GM18867 (cell line): Measurements from ENCODE around the gene SYNJ2.

Experiments
- ATAC-seq: cut with Tn5 transposase; IDR thresholded peaks from one replicate; pipeline ENCODE4 v1.9.1; 2021; ENCODE audit warnings: mild to moderate bottlenecking, moderate library complexity; ENCODE audit not compliant: unreplicated experiment

Gene SYNJ2

DNA sequence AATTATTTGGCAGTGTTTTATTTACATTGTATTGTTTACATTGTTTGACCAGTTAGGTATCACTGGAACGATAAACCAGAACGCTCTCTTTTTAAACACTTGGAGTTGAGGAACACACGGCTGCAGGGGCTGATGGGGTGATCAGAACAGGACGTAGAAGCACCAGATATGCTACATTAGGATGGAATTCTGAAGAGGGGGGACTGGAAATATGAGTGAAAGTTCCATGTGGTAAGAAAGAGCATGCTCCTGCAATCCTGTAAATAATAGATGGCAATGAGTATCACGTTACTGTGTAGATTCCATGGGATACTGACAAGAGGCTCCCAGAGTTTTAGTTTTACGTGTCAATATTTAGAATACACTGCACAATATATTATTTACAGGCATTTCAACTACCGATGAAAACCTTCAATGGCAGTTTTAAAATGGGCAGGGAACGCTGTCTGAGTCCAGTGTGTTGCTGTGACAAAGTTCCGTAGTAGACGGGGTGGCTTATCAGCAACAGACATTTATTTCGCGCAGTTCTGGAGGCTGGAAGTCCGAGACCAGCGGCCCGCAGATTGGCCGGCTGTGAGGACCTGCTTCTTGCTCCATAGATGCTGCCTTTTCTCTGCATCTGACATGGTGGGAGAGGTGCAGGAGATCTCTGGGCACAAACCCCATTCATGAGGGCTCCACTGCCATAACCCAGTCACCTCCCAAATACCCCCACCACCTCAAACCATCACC is 43.1 kb downstream of the SYNJ2 start:
- no peak for ATAC-seq

DNA sequence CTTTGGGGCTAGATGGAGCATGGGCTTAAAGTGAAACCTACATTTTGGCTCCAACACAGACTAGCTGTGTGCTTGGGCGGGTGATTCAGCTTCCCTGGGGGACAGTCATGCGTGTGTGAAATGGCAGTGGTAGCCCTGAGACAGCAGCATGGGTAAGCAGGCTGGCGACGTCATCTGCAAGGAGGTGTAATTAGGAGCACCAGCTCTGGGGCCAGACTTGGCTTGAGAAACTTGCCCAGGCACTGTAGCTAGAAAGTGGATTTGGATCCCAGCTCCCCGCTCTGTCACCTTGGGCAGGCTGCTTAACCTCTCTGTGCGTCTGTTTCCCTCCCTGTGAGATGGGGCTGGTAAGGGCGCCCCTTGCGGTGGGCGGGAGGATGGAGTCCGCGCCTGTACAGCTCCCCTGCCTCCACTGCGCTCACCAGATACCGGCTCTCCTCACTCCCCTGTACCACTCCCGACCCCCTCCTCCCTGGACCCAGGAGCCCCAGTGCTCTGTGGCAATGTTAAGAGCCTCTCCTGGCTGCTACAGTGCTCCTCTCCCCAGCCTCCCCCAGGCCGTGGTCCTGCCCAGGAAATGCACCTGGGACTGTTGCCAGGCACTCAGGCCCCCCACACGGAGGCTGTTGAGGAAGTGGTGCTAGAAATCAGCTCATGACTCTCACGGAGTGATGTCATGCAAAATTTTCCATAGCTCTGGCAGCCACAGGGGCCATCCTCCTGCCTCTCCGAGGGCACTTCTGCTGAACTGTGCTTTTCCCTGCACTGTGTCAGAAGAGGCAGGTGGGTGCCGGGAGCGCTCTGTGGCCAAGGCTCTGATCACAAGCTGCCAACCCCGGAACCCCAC is 44.6 kb downstream of the SYNJ2 start:
- peak; percentile 83 for ATAC-seq

DNA sequence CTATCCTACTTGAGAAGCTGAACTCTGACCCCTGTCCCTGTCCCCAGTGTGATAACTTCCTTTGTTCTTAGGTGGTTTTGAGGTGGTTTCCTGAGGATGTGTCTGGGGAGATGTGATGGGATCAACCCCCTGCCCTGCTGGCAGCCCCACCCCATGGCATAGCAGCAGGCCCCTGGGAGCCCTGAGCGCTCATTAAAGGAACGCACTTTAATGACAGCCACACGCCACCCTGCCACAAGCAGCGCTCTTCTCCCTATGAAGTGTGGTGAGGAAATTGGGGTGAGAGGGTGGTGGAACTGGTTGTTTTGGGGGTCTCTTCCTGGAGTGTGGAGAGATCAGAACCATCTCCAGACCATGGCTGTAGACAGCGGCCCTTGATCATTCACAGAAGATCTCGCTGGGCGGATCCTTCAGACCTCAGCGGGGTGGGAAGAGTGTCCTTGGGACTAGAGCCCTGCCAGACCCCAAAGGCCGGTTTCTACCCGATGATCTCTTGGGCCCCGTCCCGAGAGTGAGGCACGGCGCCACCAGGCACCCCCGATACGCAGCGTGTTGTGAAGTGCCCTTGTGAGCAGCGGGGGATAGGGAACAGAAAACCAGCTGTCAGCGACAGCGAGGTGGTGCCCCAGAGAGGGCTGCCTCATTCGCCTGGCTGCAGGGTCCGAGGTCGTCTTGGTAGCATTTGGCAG is 45.4 kb downstream of the SYNJ2 start:
- no peak for ATAC-seq

DNA sequence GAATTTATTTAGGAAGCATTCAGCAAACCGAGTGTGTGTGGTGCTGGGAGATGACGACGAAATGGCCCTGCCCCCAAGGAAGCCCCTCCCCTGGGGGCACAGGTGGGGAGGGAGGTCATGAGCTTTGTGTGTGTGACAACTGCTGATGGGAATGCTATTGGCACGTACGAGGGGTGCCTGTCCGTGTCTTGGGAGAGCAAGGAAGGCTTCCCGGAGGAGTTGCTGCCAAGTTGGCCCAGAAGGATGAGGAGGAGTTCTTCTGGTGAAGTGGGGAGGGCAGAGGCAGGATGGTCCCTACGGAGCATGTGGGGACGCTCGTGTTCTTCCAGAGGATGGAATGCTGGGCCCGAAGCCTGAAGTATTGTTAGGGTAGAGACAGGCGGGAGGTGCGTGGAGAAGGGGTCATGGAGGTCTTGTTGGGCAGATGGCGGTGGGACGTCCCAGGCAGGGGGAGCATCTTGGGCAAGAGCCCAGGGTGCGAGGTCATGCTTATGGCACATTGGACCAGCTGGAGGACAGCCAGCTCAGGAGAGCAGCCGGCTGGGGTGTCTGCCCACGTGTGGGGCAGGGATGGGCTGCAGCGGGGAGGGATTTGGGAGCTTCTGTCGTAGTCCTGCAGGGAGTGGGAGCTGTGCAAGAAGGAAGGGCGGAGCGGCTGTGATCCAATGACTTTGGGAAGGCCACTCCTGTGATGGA is 46.1 kb downstream of the SYNJ2 start:
- ATAC-seq: no peak

DNA sequence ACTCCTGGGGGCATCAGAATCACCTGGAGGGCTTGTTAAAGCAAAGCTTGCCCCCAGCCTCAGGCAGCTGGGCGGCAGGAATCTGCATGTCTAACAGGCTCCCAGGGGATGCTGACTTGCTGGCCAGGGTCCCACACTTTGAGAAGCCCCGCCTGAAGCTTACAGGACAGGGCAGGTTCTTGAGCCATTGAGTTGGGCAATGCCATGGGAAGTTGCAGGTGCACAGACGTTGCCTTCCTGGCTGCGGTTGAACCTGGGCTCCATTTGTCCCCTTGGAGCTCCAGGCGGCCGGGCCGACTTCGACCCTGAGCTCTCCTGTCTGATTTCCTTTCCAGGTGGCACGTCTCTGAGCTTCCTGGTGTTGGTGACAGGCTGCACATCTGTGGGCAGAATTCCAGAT is 46.8 kb downstream of the SYNJ2 start:
- no peak for ATAC-seq

DNA sequence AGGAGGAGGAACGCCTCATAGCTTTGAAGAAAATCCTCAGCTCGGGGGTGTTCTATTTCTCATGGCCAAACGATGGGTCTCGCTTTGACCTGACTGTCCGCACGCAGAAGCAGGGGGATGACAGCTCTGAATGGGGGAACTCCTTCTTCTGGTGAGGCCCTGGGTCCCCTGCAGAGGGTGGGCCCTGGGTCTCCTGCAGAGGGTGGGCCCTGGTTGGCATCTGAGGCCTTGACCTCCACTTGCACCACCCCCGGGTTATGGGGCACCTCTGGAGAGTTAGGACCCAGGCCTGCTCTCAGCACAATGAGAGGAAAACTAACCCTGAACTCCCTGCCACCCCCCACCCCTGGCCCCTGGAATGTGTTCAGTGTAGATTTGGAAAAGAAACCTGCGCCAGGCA is 47.2 kb downstream of the SYNJ2 start:
- no peak for ATAC-seq

DNA sequence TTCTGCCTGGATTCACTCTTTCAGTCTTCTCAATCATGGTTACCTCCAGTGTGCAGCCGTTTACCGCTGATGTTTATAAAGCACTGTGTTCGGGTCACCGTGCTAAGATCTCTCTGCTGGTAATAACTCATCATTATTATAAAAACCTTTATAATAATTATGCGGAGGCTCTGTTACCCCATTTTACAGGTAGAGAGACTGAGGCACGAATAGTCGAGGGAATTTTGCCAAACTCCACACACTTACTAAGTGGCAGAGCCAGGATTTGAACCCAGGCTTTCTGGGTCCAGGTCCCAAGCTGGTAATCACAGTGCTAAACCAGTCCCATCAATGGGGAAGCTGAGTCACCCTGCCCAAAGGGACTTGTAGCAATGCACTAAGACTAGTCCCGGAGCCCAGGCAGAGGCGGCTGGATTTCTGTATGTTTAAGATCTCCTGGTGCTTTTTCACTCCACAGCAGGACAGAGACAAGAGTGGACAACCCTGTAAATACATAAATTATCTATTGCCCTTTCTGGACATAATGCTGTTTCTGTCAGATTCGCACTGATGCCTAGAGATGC is 48.1 kb downstream of the SYNJ2 start:
- ATAC-seq: no peak

DNA sequence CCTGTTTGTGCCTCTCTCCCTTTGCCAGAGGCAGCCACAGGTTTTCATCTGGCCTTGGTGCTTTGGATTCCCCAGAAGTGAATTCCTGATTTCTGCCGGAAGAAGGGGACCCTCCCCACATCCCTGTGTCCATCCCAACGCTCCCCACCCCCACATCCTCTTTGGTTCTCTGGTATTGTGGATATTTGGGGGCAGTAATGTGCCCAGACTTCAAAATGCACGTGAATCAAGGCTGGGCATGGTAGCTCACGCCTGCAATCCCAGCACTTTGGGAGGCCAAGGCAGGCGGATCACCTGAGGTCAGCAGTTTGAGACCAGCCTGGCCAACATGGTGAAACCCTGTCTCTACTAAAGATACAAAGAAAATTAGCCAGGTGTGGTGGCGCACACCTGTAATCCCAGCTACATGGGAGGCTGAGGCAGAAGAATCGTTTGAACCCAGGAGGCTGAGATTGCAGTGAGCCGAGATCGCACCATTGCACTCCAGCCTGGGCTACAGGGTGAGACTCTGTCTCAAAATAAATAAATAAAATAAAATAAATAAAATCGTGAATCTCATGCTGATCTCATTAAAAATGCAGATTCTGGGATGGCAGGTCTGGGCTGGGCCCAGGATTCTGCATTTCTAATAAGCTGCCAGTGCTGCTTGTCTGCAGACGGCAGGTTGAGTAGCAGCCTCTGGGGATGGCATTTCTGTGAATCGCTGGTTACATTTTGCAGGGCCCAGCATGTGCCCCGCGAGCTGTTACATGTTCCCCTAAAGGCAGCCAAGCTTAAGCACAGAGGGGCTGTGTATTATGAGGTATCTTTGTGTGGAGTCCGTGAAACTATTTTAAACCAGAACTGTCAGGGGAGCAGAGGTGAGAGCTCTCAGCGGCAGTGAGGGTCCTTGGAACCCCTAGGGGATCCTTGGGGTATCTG is 49.0 kb downstream of the SYNJ2 start:
- ATAC-seq: no peak

DNA sequence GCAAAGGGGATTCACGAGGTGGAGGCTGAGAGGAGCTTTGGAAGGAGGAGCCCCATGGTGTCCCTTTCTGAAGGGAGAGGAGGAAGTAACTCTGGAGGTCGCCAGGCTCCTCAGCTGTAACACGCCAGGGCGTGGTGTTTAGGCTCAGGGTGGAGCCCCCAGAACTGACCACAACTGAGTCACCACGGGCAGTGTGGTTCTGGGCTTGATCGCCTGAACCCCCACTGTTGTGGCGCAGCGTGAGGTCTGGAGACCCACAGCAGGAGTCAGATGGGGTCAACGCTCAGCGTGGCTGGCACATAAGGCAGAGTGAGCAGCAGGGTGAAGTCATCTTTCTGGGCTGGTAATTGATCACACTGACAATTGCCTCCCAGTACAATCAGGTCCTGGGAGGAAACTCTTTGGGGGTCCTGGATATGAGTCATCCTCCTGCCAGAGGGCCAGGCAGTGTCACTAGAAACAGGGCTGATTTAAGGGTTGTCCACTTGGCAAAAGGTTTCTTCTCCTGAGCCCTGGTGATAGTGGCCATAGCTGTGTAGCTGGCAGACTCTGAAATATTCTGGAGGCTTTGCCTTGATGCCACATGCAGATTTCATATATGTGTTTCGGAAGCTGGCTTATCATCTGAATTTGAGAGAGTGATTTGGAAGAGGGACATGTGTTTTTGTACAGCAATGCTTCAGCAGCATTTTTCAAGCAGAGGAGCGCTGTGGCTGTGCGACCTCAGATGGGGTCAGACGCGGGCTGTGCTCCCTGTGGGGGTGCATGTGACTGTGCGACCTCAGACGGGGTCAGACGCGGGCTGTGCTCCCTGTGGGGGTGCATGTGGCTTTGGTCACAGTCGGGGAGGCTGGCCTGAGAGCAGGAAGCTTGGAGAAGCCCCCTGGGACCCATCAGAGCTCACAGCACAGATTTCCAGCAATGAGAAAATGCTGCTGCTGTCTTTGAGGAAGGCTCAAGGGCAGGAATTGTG is 50.0 kb downstream of the SYNJ2 start:
- ATAC-seq: no peak

DNA sequence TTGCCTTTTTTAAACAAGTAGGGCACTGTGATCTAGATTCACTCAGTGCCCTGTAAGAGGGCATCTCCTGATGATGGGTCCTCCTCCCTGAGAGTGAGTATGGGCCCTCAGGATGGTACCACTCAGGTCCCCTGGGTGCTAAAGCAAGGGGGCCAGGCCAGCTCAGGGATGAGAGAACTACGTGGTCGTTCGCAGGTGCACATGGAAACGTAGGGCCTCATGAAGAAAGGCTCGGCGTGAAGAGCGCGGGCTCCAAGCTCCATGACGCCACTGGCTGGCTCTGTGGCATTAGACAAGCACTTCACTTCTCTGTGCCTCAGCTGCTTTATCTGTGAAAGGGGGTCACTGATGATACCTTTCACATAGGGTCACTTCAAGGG is 50.7 kb downstream of the SYNJ2 start:
- ATAC-seq: no peak

DNA sequence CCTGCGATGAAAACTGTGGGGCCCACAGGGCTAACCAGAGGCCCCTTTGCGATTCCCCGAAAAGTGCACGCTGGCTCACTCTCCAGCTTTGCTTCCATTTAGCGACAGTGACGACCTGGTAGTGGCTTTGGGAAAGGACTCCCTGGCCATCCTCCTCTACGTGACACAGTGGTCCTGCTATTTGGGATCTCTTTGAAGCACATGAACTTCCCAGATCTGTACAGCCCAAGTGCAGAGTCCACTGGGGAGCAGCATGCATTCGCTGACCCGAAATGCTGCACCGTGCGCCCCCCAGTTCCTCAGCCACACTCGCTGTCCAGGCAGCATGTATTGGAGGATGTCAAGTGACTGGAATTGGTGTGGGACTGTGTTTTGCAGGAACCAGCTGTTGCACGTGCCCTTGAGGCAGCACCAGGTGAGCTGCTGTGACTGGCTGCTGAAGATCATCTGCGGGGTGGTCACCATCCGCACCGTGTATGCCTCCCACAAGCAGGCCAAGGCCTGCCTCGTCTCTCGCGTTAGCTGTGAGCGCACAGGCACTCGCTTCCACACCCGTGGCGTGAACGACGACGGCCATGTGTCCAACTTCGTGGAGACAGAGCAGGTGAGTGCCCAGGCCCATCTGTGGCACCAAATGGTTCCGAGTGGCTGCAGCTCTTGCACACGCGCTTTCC is 51.6 kb downstream of the SYNJ2 start:
- no peak for ATAC-seq

DNA sequence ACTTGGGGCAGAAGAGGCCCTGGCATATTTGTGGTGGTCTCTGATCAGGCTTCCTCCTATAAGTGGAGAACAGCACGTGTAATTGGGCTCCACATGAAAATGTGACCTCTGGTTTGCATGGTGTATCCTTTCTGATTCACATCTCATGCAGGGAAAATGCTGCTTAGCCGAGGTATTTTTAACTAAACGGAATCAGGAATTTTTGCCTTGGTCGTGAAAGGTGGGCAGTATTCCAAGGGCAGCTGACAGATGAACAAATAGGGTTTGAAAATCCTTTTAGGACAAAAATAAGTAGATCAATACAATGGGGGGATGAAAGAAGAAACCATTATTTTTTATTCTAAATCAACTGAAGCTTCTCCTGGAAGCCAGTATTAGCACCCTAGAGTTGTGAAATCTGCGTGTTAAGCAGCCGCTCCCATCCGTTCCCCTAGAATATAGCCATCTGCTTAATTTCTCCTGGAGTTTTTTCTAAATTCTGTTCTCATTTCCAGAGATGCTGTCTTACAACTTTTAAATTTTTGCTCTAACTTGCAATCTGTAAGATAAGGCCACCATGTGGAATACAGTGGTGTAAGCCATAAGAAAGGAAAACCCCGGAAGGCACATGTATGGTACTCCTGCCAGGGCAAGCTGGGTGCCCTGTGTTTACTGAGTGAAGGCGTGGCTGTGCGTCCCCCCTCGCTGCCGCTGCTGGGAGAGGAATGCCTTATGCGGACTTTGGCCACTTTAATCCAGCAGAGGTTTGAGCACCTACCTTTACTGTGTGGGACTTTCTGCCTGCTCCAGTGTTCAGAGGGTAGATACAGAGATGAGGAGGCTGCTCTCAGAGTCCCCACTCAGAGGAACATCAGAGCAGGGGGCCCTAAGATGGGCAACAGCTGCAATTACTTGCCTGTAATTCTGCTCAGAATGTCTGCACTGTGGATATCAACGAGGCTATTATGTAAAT is 52.4 kb downstream of the SYNJ2 start:
- ATAC-seq: no peak

DNA sequence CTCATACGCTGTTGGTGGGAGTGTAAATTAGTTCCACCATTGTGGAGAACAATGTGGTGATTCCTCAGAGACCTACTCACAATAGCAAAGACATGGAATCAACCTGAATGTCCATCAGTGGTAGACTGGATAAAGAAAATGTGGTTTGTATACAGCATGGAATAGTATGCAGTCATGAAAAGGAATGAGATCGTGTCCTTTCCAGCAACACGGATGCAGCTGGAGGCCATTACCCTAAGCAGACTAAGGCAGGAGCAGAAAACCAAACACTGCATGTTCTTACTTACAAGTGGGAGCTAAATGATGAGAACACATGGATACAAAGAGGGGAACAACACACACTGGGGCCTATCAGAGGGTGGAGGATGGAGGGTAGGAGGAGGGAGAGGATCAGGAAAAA is 54.6 kb downstream of the SYNJ2 start:
- no peak for ATAC-seq

DNA sequence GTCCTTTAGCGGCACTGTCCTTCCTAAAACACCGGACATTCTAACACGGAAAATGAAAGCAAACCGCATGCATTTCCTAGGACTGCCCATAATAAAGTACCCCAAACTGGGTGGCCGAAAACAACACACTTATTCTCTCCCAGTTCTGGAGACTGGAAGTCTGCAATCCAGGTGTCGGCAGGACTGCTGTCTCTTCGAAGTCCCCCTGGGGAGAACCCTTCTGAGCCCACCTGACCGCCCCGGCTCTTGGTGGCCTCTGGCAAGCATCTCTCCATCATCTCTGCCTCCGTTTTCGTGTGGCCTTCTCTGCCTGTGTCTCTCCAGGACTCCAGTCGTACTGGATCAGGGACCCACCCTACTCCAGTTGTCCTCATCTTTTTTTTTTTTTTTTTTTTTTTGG is 55.4 kb downstream of the SYNJ2 start:
- no peak for ATAC-seq

DNA sequence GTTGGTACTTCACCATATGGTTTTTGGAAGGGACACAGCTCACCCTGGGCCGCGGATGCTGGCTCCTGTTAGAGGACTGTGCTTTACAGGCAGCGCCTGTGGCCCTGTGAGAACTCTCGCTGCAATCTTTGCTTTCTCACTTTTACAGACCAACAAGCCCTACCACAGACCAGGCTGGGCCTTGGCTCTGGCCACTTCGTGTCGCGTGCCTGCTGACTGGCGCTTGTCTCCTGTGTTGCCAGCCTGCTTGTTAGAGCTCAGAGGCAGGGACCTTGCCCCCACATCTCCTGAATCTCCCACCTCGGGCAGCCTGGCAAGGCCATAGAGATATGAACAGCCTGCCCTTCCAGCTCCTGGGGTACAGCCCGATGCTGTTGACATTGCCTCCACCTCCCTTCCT is 56.1 kb downstream of the SYNJ2 start:
- no peak for ATAC-seq

DNA sequence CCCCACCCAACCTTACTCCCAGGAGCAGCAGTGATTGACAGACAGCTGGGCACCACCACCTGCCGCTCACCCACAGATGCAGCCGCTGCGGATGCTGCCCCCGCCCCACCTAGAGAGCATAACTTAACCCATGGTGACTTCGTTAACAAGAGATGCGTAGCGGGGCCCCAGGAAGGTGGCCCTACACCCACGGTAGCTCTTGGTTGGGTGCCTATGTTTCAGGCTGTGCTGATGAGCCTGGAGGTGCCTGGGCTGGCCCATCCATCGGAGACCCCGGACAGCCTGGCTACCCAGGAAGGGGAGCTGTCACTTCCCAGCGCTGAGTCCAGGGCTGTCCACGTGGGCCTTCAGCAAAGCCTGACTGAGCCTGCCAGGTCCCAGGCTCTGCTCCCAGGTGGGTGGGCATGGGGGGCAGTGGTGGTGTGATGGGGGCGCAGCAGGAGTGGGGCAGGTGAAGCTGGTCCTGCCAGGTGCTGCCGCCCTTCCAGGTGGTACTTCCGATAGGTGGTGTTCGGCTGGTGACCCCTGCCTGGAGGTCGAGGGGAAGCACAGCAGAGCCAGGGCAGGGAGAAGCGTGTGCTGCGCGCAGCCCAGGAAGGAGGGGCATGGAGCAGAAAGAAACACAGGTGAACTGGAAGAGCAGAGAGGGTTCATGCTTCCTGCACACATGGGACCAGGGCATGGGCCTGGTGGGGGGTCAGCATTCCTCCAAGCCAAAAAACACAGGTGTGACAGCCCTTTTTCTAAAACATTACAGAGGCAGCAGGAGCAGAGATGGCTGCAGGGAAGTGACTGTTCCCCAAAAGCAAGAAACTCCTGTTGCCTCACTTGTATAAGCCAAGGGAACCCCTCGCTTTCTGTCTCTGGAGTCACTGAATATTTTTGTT is 56.9 kb downstream of the SYNJ2 start:
- no peak for ATAC-seq
